Activated gamma-delta T cell treated with anti-CD3 and anti-CD28 coated beads, Interleukin-2, amount 50 U/mL, for 16 hours (primary cell): ENCODE measurements around the gene DESI1.

ENCODE experiments used
- DNase-seq: peaks from one replicate; pipeline ENCODE4 v3.0.0-alpha.2; 2020; ENCODE audit warnings: low read depth

Gene DESI1

GRCh38 chr22:41557401-41558240, 63.2 kb downstream of the DESI1 start:
- no peak for DNase-seq

- no peak for DNase-seq
These were observed 64.3 kb downstream of the DESI1 start for GRCh38 chr22:41556561-41556960.

- DNase-seq = no peak
These were observed 65.4 kb downstream of the DESI1 start for GRCh38 chr22:41555325-41555982.

GRCh38 chr22:41551877-41552582, 68.8 kb downstream of the DESI1 start:
- no peak for DNase-seq

- no peak for DNase-seq
These were observed 69.8 kb downstream of the DESI1 start for GRCh38 chr22:41550952-41551491.

GRCh38 chr22:41548830-41549211, 72.0 kb downstream of the DESI1 start:
- no peak for DNase-seq
